GM19351 (cell line): ENCODE results near the gene RGS16.

ENCODE experiments used
- ATAC-seq: cut with Tn5 transposase; IDR thresholded peaks from one replicate; pipeline ENCODE4 v1.9.1; 2021; ENCODE audit warnings: mild to moderate bottlenecking, moderate library complexity; ENCODE audit not compliant: unreplicated experiment

Gene RGS16

GRCh38 chr1:182587093-182587492, 17.1 kb downstream of the RGS16 start:
- ATAC-seq: no peak

DNA sequence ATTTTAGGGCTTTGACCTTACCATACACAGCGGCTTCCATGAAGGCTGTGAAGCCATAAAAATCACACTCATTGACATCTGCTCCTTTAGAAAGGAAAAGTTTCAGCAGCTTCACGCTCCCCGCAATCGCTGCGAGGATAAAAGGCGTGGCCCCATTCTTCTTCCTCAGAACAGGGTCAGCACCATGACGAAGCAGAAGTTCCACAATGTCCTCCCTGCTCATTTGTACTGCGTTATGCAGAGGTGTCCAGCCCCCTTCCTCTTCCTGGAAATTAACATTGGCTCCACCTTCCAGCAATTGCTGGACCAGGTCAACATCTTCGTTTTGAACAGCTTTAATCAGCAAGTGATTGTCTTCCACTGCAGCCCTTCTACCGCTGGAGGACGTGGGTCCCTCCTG, 17.8 kb downstream of the RGS16 start:
- no peak for ATAC-seq

GRCh38 chr1:182584746-182585145, 19.4 kb downstream of the RGS16 start:
- ATAC-seq: no peak

GRCh38 chr1:182580736-182581135, 23.5 kb downstream of the RGS16 start:
- no peak for ATAC-seq

- ATAC-seq: no peak
Observed at GRCh38 chr1:182575540-182576149, 28.5 kb downstream of the RGS16 start.

DNA sequence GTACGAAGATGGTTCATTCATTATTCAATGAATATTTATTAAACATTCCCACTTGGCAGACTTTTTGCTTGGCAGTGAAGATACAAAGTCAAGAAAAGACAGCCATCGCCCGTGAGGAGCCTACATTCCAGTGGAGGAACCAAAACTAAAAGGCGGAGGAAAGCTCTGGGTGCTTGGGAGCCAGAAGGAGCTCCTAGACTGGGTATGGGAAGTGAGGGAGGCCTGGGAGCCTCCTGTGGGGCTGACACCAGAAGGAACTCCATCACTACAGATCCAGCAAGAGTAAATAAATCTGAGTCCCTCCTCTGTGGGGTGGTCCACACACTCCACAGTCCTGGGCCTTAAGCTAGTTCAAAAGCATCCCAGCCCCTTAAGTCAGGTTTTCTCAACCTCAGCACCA, 30.0 kb downstream of the RGS16 start:
- no peak for ATAC-seq

GRCh38 chr1:182570611-182570970, 33.6 kb downstream of the RGS16 start:
- ATAC-seq: no peak

DNA sequence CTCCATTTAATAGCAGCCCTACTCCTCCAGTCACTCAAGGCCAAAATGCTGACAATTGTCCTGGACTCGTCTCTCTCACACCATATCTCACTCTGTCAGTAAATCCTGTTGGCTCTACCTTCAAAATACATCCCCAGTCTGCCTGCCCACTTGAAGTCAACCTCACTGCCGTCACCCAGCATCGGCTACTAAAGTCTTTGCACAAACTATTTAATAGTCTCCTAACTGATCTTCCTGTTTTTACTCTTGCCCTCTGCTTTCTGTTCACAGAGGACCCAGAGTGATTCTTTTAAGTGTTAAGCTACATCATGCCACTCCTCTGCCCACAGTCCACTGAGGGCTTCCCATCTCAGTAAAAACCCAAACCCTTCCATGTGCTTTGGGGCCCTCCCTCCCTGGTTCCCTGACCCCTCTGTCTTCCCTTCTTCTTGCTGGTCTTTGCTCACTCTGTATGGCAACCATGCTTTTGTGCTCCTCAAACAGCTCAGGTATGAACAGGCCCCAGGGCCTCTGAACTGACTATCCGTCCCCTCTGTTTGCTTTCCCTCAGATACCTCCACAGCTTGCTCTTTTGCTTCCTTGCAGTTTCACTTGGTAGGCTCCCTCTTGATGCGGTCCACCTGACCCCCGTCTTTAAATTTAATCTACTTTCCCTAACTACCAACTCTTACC, 34.1 kb downstream of the RGS16 start:
- no peak for ATAC-seq

DNA sequence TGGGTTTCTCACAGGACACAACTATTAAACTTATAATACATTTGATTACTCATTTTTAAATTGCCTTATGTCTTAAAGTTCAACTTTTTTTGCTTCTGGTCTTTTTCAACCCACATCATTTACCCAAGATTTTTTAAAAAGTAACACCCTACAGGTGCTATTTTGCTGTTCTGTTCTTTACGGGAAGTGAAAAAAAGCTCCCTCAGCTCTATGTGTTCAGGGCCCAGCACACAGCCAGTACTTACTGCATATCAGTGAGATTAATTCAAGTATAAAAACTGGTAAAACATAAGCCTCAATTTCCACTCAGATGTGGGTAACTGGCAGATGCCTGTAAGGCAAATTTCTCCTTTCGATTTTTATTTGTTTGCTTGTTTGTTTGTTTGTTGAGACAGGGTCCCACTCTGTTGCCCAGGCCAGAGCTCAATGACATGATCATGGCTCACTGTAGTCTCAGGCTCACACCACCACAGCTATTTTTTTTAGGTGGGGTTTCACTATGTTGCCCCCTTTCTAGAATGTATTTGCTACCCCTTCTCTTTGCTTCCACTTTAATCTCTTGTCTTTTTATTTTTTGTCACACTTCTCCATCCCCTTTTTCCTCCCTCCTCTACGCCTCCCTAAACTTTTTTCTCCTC, 35.4 kb downstream of the RGS16 start:
- peak; percentile 54 for ATAC-seq

DNA sequence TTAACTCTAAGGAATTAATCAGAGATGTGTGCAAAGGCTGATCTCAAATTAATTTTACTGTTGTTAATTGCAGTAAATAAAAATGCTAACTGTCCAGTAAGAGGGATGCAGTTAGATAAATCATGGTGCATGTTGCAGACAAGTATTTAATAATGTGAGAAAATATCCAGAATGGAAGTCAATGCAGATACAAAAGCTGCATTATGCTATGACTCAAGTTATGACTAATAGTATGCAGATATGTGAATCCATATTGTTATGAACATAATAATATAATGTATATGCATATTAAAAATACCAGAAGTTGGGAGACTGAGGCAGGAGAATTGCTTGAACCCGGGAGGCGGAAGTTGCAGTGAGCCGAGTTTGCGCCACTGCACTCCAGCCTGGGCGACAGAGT, 36.6 kb downstream of the RGS16 start:
- no peak for ATAC-seq

DNA sequence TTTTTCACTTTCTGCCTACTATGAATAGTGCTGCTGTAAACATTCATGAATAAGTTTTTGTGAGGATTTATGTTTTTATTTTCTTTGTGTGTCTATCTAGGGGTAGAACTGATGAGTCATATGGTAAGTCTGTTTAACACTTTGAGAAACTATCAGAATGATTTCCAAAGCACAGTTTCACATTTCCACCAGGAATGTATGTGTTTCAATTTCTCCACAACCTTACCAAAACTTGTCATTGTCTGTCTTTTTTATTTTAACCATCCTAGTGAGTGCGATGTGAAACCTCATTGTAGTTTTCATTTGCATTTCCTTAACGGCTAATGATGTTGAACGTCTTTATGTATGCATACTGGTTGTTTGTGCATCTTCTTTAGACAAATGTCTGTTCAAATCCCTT, 38.7 kb downstream of the RGS16 start:
- no peak for ATAC-seq

DNA sequence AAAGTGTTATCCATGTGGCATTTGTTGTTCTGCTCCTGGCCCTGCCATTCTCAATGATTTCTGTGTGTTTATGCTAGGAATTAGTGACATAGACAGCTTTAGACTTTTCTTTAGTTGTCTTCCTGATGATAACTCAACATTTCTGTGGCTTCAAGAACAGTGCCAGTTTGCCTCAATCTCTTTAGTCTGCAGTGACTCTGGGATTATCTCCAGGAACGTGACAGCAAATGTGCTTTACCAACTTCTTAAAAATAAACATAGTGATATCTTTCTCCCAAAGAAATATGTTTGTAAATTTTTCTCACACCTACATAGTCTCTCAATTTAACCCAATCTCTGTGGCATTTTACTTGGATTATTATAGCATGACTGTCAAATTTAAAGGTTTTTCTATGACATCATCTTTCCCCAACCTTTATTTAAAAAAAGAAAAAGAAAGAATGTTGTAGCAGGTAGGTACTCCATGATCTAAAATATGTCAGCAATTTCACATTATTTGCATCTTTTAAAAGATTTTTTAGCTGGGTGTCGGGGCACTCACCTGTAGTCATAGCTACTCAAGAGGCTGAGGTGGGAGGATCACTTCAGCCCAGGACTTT, 39.7 kb downstream of the RGS16 start:
- ATAC-seq: no peak

GRCh38 chr1:182563095-182563494, 41.1 kb downstream of the RGS16 start:
- no peak for ATAC-seq

GRCh38 chr1:182561456-182561855, 42.7 kb downstream of the RGS16 start:
- ATAC-seq: no peak

- no peak for ATAC-seq
Observed at GRCh38 chr1:182560392-182560984, 43.7 kb downstream of the RGS16 start.

DNA sequence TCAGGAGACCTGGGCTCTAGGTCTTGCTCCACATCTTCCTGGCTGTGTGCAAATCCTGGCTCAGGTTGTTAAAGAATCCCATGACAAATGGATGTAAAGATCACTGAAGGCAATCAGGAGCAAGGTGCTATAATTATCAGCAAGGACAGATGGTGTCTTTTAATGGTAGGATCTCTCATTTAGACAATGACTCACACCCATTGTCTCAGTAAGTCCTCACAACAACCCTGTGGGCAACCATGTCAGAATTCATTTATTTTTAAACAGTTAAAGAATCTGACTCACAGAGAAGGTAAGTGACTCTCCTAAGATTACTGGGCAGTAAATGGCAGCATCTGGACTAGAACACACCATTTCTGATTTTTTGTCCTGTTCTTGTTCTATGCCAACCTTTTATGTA, 47.9 kb downstream of the RGS16 start:
- no peak for ATAC-seq

DNA sequence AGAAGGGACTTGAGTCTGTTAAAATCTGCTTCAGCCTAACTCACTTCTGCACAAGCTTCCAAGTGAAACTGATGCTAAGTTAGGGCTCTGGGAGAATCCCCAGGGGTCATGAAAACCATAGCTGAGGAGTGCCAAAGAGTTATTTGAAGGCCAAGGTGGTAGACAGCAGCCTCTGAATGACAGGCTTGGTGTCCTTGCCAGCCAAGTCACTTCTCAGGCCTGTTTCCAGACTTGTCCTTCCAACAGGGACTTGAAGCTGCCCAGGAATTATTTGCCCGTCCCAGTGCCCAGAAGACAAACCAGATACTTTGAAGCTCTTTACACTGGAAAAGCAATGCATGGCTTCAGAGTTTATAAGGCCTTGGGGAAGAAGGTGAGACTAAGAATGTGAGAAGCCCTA, 48.7 kb downstream of the RGS16 start:
- no peak for ATAC-seq

GRCh38 chr1:182552527-182552926, 51.7 kb downstream of the RGS16 start:
- no peak for ATAC-seq

DNA sequence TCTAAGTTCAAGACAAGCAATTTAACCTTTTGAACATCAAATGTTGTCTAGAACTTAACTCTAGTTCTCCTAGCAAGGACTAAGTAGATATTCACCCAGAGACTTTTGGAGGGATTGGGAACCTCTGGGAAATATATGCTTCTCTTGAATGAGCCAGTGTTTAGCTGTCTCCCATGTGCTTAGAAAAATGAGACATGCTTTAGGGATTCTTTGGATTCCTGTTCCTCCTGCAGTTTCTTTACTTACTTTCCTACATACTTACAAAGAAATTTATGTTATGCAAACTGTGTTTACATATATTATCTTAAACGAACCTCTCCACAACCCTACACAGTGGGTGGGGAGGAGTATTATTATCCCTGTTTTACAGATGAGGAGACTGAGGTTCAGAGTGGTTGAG, 54.4 kb downstream of the RGS16 start:
- no peak for ATAC-seq

DNA sequence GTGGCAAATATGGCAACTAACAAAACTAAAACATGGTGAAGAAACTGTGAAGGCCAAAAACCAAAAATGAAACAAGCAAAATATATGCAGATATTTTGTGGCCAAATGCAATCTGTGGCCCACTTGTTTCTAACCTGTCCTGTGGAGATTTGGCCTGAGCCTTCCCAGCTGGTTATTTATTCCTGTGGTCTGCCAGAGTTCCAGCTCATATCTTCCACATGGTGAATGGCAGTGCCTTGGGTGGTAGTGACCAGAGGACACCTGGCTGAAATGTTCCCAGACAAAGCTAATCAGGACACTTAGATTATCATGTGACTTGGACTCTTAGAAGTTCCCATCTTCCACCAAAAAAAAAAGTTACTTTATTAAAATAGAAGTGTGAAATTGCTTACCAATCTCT, 54.8 kb downstream of the RGS16 start:
- no peak for ATAC-seq
